ENCODE results near the gene SH2D3C.

The SH2D3C gene

DNA sequence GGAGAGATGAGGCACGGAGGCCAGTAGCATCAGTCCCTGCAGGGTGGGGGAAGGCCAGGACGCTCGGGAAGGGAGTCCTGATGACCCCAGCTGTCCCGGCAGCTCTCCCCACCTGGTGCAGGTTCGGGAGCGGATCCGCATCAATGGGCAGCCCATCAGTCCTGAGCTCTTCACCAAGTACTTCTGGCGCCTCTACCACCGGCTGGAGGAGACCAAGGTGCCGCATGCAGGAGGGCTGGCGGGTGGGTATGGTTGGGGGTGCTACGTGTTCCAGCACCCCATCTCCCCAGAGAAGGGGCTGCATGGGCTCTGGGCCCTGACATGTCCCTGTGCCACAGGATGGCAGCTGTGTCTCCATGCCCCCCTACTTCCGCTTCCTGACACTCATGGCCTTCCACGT is 28.4 kb upstream of the SH2D3C start:
- no peak for DNase-seq (ENCODE audit: low read depth in 2 of 2)

GRCh38 chr9:127805620-127806019 is 27.2 kb upstream of the SH2D3C start:
- no peak for DNase-seq (ENCODE audit: low read depth in 2 of 2)

GRCh38 chr9:127803507-127804352 is 25.3 kb upstream of the SH2D3C start:
- no peak for DNase-seq (ENCODE audit: low read depth in 2 of 2)

- DNase-seq (ENCODE audit: low read depth in 2 of 2) = peak; percentile 77 to 82
Observed at GRCh38 chr9:127802576-127803443, 24.3 kb upstream of the SH2D3C start, which contains the start of gene FPGS. FPGS (plus strand) TSS chr9:127802882; CDS start chr9:127802925, 43 bp downstream.

GRCh38 chr9:127801955-127802575 is 23.6 kb upstream of the SH2D3C start:
- no peak for DNase-seq (ENCODE audit: low read depth in 2 of 2)

- no peak for DNase-seq (ENCODE audit: low read depth in 2 of 2)
Observed at GRCh38 chr9:127796852-127797370, 18.4 kb upstream of the SH2D3C start.

GRCh38 chr9:127796225-127796813 is 17.9 kb upstream of the SH2D3C start:
- DNase-seq (ENCODE audit: low read depth in 2 of 2) = no peak

DNA sequence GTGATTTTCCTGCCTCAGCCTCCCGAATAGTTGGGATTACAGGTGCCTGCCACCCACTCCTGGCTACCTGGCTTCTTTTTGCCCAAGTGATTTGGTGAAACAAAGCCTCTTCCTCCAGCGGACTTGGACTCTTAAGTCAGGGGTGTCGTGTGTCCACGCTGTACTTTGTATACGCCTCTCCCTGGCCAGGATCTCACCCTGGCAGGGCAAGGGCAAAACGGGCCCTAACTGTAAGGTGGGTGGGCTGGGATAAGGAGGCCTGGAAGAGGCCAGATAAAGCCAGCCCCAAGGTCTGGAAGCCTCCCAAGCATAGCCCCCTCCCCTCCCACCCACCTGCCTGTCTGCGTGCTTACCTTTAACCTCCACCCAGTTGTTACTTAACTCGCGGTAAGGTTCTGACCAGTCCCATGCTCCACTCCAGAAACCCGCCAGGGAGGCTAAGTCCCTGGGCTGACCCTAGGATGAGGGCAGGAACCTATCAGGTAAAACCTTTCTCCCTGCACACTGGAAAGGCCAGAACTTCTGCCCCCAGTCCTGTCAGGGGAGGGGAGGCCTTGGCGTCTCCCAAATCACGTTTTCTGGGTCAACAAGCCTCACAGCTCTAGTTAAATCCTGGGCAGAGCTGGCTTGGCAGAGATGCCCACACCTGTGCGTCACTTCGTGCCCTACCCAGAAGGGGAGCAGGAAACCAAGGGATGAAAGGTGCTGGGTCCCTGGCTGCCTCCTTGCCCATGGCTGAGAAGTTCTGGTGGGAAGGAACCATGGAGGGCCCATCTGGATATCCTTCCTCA is 15.7 kb upstream of the SH2D3C start:
- no peak for DNase-seq (ENCODE audit: low read depth in 2 of 2)

- no peak for DNase-seq (ENCODE audit: low read depth in 2 of 2)
Observed at GRCh38 chr9:127793093-127793708, 14.7 kb upstream of the SH2D3C start.

GRCh38 chr9:127792417-127793031 is 14.1 kb upstream of the SH2D3C start:
- DNase-seq (ENCODE audit: low read depth in 2 of 2) = no peak

DNA sequence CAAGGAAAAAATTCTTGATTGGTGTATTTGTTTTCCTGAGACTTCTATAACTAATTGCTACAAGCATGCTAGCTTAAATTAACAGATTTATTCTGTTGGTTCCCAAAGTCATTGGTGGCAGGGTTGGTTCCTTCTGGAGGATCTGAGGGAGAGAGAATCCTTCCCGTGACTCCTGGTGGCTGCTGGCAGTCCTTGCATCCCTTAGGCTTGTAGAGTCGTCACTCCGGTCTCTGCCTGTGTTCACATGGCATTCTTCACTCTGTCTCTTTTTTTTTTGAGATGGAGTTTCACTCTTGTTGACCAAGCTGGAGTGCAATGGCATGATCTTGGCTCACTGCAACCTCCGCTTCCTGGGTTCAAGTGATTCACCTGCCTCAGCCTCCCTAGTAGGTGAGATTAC is 12.6 kb upstream of the SH2D3C start:
- no peak for DNase-seq (ENCODE audit: low read depth in 2 of 2)

- no peak for DNase-seq (ENCODE audit: low read depth in 2 of 2)
Observed at GRCh38 chr9:127790094-127790855, 11.8 kb upstream of the SH2D3C start.

- DNase-seq (ENCODE audit: low read depth in 2 of 2) = no peak
Observed at GRCh38 chr9:127789179-127789578, 10.7 kb upstream of the SH2D3C start.

- DNase-seq (ENCODE audit: low read depth in 2 of 2) = peak in 1 of 2 donors; percentile 68
Observed at GRCh38 chr9:127788337-127789011, 10.0 kb upstream of the SH2D3C start.

DNA sequence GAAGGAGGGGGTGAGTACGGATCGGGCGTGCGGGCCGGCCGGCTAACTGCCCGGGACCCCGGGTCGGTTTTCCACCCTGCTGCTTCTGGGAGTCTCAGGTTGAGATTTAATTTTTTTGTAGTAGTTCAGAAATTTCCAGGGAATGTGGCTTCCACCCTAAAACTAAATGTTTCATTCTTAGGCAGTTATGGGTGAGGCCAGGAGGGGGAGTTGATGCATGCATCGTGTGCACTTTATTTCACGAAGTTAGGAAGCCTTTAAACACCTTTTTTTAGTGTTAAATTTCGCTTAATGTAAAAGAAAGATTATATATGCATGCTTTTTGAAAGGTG is 8.3 kb upstream of the SH2D3C start:
- DNase-seq (ENCODE audit: low read depth in 2 of 2) = no peak

DNA sequence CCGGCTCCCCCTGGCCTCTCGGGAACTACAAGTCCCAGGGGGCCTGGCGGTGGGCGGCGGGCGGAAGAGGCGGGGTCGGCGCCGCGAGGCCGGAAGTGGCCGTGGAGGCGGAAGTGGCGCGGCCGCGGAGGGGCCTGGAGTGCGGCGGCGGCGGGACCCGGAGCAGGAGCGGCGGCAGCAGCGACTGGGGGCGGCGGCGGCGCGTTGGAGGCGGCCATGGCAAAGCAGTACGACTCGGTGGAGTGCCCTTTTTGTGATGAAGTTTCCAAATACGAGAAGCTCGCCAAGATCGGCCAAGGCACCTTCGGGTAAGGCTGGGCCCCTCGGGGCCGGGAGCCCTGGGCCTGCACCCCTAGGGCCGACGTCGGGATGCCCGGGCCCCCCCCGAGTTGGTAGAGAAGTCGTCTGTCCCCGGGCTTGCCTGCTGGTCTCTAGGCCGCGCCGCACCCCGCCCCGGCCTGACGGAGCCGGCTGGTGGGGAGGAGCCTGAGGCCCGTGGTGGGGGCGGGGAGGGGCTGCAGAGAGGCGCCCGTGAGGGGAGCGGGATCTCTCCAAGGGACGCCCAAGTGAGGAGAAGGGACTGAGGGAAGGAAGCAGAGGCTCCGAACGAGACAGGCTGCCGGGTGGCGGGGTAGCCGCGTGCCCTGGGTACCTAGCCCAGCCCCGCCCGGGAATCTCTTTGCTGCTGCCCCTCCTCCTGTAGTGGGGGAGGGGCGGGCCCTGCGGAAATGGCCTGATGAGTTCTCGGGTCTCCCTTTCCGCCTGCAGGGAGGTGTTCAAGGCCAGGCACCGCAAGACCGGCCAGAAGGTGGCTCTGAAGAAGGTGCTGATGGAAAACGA is 7.7 kb upstream of the SH2D3C start, which contains the start of gene CDK9:
Gene CDK9 (plus strand): TSS at position 102 of the 840 bp plus-strand sequence. CDS start 115 bp downstream, at position 217.
- DNase-seq (ENCODE audit: low read depth in 2 of 2) = peak; percentile 91 to 94

All from stimulated activated CD8-positive, alpha-beta memory T cell treated with anti-CD3 and anti-CD28 coated beads, Interleukin-2, amount 100 ng/mL, for 48 hours (primary cell).